Nephron progenitor cell (in vitro differentiated cells): Measurements from ENCODE around the gene TSPAN11.

ENCODE experiments used
- DNase-seq: peaks from one replicate; pipeline ENCODE4 v3.0.0; 2021
- H3K27ac Mint-ChIP-seq: 2 replicates; pipeline ENCODE4 v1.8.0; 2021; ENCODE audit warnings: mild to moderate bottlenecking, moderate library complexity, mixed read lengths
- H3K27me3 Mint-ChIP-seq: 2 replicates; pipeline ENCODE4 v1.8.0; 2021; ENCODE audit warnings: mild to moderate bottlenecking, low read depth, mixed read lengths; ENCODE audit not compliant: poor library complexity
- H3K36me3 Mint-ChIP-seq: 2 replicates; pipeline ENCODE4 v1.8.0; 2021; ENCODE audit warnings: low read depth, mixed read lengths
- H3K4me1 Mint-ChIP-seq: 2 replicates; pipeline ENCODE4 v1.8.0; 2021; ENCODE audit warnings: mixed read lengths
- H3K4me3 Mint-ChIP-seq: 2 replicates; pipeline ENCODE4 v1.8.0; 2021; ENCODE audit warnings: mild to moderate bottlenecking, moderate library complexity, mixed read lengths
- H3K9me3 Mint-ChIP-seq: 2 replicates; pipeline ENCODE4 v1.8.0; 2021; ENCODE audit warnings: mild to moderate bottlenecking, moderate library complexity, mixed read lengths
- CTCF ChIP-seq: fragments of 200-600 bp; sonication (generic); IDR thresholded peaks from 2 replicates; pipeline ENCODE4 v1.5.0; 2021; ENCODE audit warnings: antibody characterized with exemption

The TSPAN11 gene

GRCh38 chr12:30908076-30908721, 18.3 kb upstream of the TSPAN11 start:
- TF ChIP-seq CTCF, result no peak
- no peak overlapping the region for H3K27ac Mint-ChIP-seq

GRCh38 chr12:30908722-30909348, 17.7 kb upstream of the TSPAN11 start:
- no peaks in the 10 kb centered on the region for H3K27me3 Mint-ChIP-seq
- no peaks in the 10 kb centered on the region for H3K36me3 Mint-ChIP-seq
- no peak overlapping the region for H3K27ac Mint-ChIP-seq
- H3K4me3 Mint-ChIP-seq, result peak overlapping the region; percentile 11
- H3K4me1 Mint-ChIP-seq, result peaks cover 32% of the 10 kb centered on the region
- no peak for TF ChIP-seq CTCF
- H3K9me3 Mint-ChIP-seq, result no peaks in the 10 kb centered on the region
- no peak for DNase-seq

More at GRCh38 chr12:30908076-30908721, 18.3 kb upstream of the TSPAN11 start:
- Mint-ChIP-seq H3K36me3 (no peaks in the 10 kb centered on the region), H3K4me1 (peaks cover 32% of the 10 kb centered on the region), H3K9me3 (no peaks in the 10 kb centered on the region), H3K27me3 (no peaks in the 10 kb centered on the region), H3K4me3 (no peak overlapping the region)
- no peak for DNase-seq

- no peak for TF ChIP-seq CTCF
- Mint-ChIP-seq H3K4me3 (peak overlapping the region; percentile 11), H3K27me3 (no peaks in the 10 kb centered on the region), H3K9me3 (peaks cover 3% of the 10 kb centered on the region), H3K4me1 (peaks cover 32% of the 10 kb centered on the region), H3K36me3 (no peaks in the 10 kb centered on the region), H3K27ac (peak overlapping the region; percentile 3)
- no peak for DNase-seq
Measured at GRCh38 chr12:30909349-30910037, 17.1 kb upstream of the TSPAN11 start.

- no peak for TF ChIP-seq CTCF
- Mint-ChIP-seq H3K36me3 (no peaks in the 10 kb centered on the region), H3K4me1 (peaks cover 32% of the 10 kb centered on the region), H3K27ac (no peak overlapping the region), H3K27me3 (no peaks in the 10 kb centered on the region), H3K4me3 (no peak overlapping the region), H3K9me3 (peaks cover 3% of the 10 kb centered on the region)
- DNase-seq, result no peak
Measured at GRCh38 chr12:30910038-30910350, 16.6 kb upstream of the TSPAN11 start.

GRCh38 chr12:30911207-30911606, 15.3 kb upstream of the TSPAN11 start:
- TF ChIP-seq CTCF, result no peak
- DNase-seq, result no peak
- Mint-ChIP-seq H3K27ac (no peak overlapping the region), H3K9me3 (peaks cover 3% of the 10 kb centered on the region), H3K27me3 (no peaks in the 10 kb centered on the region), H3K36me3 (no peaks in the 10 kb centered on the region), H3K4me3 (no peak overlapping the region), H3K4me1 (peaks cover 32% of the 10 kb centered on the region)
